ENCODE measurements around the gene RGS19.

RGS19 gene

GRCh38 chr20:64063389-64064144 lies 15.8 kb downstream of the RGS19 start:
- DNase-seq (ENCODE audit: low spot score) = no peak

GRCh38 chr20:64062596-64063388 lies 16.5 kb downstream of the RGS19 start, which contains the start of gene TCEA2:
TCEA2 (plus strand) TSS chr20:64063198; CDS start chr20:64063313, 115 bp downstream.
- peak; percentile 97 for DNase-seq (ENCODE audit: low spot score)

GRCh38 chr20:64062276-64062595 lies 17.1 kb downstream of the RGS19 start:
- DNase-seq (ENCODE audit: low spot score) = no peak

- DNase-seq (ENCODE audit: low spot score) = no peak
These were observed 20.8 kb downstream of the RGS19 start for GRCh38 chr20:64058536-64058935.

- DNase-seq (ENCODE audit: low spot score) = peak; percentile 68
These were observed 21.5 kb downstream of the RGS19 start for GRCh38 chr20:64057628-64058498.

- no peak for DNase-seq (ENCODE audit: low spot score)
These were observed 22.3 kb downstream of the RGS19 start for GRCh38 chr20:64056889-64057627.

GRCh38 chr20:64056639-64056888 lies 22.8 kb downstream of the RGS19 start:
- no peak for DNase-seq (ENCODE audit: low spot score)

GRCh38 chr20:64055893-64056638 lies 23.3 kb downstream of the RGS19 start:
- DNase-seq (ENCODE audit: low spot score) = no peak

- DNase-seq (ENCODE audit: low spot score) = no peak
These were observed 23.9 kb downstream of the RGS19 start for GRCh38 chr20:64055396-64055892.

- DNase-seq (ENCODE audit: low spot score) = no peak
These were observed 25.3 kb downstream of the RGS19 start for GRCh38 chr20:64053841-64054661.

GRCh38 chr20:64052987-64053840 lies 26.1 kb downstream of the RGS19 start:
- no peak for DNase-seq (ENCODE audit: low spot score)

- no peak for DNase-seq (ENCODE audit: low spot score)
These were observed 27.0 kb downstream of the RGS19 start for GRCh38 chr20:64052326-64052722.

GRCh38 chr20:64051561-64052325 lies 27.6 kb downstream of the RGS19 start:
- no peak for DNase-seq (ENCODE audit: low spot score)

GRCh38 chr20:64051033-64051452 lies 28.3 kb downstream of the RGS19 start:
- no peak for DNase-seq (ENCODE audit: low spot score)

GRCh38 chr20:64050261-64051032 lies 28.9 kb downstream of the RGS19 start:
- DNase-seq (ENCODE audit: low spot score) = no peak

- no peak for DNase-seq (ENCODE audit: low spot score)
These were observed 29.4 kb downstream of the RGS19 start for GRCh38 chr20:64049878-64050260.

- no peak for DNase-seq (ENCODE audit: low spot score)
These were observed 30.0 kb downstream of the RGS19 start, which contains the start of gene SOX18 for GRCh38 chr20:64049060-64049877. SOX18 (minus strand) TSS chr20:64049639; CDS start chr20:64049516, 123 bp downstream.

All from Ammon's horn (tissue), 1 donor.